HG03571 (cell line): ENCODE measurements around the gene CCDC85C.

ENCODE experiments used
- ATAC-seq: cut with Tn5 transposase; IDR thresholded peaks from one replicate; pipeline ENCODE4 v1.9.1; 2021; ENCODE audit not compliant: unreplicated experiment

CCDC85C gene

DNA sequence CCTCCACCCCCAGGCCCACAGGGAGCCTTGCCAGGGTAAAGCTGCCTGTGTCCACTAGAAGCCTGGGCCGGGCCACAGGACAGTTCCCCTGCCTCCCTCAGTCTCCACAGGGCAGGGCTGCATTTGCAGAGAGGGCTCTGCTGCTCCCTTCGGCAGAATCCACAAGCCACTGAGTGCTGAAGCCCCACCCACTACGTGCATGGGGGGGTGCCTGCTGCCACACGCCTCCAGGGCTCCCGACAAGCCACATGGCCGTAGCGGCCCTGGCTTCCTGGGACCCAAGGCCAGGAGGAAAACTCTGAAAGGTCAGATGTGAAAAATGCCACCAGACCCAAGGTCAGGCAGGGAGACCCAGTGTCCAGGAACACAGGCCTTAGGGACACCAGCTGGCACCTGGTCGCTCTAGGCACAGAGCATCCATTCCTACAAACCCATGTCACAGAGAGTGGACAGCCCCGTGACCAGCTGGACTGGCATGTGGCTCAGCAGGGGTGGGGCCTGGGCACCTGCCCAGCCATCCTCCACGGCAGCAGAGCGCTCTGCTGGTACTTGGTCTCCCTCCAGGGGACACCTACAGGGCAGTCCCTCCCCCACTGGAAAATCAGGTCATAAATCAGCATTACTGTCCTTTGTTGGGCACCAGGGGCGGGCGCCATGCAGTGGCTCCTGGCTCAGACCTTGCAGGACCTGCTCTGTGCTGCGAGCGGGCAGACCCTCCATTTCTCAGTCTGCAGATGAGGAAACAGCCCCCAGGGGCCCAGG lies 42.9 kb downstream of the CCDC85C start:
- no peak for ATAC-seq

DNA sequence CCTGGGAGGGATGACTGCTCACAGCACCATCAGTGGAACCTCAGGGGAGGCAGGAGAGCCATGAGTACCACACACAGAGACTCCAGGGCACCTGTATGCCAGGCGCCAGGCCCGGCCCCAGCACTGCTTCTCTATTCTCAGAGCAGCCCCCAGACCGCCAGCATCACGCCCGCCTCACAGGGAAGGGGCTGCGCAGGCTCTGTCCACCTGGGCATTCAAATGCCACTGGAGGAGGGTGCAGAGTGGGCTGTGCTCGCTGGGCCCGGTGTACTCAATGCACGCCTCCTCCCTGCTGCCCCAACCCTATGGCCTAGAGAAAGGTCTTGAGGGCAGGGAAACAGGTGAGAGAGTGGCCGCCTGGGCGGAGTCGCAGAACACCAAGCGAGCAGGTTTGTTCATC lies 43.6 kb downstream of the CCDC85C start:
- no peak for ATAC-seq

DNA sequence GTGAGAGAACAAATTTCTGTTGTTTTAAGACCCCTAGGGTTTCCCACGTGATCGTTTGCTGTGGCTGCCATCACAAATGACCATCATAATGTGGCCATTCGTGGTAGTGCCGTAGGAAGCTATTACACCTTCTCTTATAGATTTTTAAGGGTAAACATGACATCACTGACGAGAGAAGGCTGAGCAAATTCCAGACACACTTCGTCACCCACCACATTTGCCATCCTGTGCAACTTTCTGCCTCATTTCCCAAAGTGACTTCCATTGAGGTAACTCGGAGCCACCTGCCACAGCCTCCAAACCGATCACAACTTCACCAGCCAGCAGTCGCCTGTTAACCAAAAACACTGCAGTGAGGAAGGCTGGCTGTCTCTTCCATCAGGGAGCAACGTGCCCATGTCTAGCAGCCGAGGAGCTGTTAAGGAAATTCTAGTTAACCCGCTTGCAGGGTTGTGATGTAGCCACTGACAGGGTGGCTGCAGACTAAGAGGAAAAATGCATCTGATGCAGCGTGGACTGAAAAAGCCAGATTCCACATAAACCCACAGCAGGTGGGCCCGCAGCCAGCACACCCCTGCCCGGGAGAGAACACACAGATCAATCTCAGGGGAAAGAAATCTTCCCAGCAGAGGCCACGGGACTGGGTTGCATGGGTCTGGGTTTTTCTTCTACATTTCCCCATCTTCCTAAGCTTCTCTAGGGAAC lies 44.6 kb downstream of the CCDC85C start:
- no peak for ATAC-seq

DNA sequence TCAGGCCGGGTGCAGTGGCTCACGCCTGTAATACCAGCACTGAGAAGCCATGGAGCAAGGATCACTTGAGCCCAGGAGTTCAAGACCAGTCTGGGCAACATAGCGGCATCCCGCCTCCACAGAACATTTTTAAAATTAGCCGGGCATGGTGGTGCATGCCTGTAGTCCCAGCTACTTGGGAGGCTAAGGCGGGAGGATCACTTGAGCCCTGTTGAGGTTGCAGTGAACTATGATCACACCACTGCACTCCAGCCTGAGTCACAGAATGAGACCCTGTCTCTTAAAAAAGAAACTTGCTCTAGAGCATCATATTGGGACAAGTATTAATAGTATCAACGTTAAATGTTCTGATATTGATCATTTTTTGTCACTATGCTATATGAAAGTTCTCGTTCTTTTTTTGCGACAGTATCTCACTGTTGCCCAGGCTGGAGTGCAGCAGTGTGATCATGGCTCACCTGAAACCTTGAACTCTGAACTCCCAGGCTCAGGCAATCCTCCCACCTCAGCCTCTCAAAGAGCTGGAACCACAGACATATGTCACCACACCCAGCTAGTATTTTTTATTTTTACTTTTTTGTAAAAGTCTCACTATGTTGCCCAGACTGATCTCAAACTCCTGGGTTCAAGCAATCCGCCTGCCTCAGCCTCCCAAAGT lies 47.7 kb downstream of the CCDC85C start:
- ATAC-seq = no peak

- no peak for ATAC-seq
Measured at GRCh38 chr14:99554757-99555531, 49.1 kb downstream of the CCDC85C start.

- no peak for ATAC-seq
Measured at GRCh38 chr14:99554184-99554583, 49.8 kb downstream of the CCDC85C start.

DNA sequence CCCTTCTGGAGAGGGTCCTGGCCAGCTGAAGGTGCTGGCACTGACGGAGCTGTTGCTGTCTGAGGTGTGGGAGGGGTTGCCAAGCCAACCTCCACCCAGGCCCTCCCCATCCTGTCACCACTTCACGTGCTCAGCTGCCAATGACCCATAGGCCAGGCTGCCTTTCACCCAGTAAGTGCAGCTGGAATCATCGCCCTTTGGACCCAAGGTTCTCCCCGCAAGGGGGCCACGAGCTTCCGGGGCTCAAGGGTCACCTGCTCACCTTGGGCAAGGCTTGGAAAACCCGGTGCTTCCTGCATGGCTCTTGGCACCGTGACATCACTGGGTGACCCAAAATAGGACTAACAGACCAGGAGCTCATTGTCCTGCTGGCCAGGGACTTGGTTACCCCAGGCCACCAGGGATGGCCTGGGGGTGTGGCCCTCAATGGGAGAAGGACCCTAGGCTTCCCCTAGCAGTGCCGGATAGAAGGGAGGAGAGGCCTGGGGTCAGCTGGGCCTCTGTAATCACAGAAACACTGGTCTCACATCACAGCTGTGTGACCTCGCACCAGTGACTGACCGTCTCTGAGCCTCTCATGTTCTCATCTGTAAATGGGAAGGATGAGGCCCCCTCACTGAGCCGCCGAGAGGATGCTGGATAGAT lies 51.3 kb downstream of the CCDC85C start:
- no peak for ATAC-seq

GRCh38 chr14:99552021-99552553 lies 51.9 kb downstream of the CCDC85C start:
- ATAC-seq = no peak

- ATAC-seq = no peak
Measured at GRCh38 chr14:99551034-99551922, 52.7 kb downstream of the CCDC85C start.

GRCh38 chr14:99550387-99550992 lies 53.5 kb downstream of the CCDC85C start:
- no peak for ATAC-seq

DNA sequence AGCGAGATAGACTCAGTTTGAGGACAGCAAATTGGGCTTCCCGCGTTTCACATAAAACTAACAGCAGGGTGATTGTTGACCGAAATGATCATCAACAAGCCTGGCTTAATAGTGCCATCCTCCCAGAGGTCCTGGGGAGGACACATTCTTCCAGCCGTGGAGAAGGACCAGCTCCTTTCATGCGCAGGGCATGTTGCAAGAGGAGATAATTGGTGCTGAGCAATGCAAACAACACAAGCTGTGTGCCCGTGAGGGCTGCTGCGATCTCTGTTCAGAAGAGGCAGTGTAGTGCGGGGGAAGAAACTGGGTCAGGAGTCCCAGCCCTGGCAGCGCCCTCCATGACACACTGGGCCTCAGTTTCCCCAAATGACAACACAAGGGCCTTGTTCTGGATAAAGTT lies 54.3 kb downstream of the CCDC85C start:
- no peak for ATAC-seq

- no peak for ATAC-seq
Measured at GRCh38 chr14:99548871-99549515, 55.0 kb downstream of the CCDC85C start.

GRCh38 chr14:99548255-99548654 lies 55.8 kb downstream of the CCDC85C start:
- no peak for ATAC-seq

GRCh38 chr14:99546234-99546879 lies 57.6 kb downstream of the CCDC85C start:
- ATAC-seq = no peak

- ATAC-seq = no peak
Measured at GRCh38 chr14:99545586-99545985, 58.4 kb downstream of the CCDC85C start.

DNA sequence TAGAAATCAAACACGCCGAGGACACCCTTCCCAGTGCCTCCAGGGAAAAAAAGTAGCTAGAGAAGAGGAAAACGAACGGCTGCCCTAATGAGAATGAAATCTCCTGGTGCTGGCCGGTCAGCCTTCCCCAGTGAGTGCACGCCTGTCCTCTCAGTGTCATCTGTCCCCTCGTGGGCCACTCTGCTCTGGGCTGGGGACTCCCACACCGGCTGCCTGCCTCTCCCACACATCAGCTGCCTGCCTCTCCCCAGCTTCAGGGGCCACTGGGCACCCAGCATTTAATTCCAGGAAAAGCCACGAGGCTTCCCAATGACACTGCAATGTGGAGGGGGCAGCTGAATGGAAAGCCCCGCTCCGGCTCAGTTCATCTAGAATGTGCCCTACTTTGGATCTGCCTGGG lies 59.0 kb downstream of the CCDC85C start:
- ATAC-seq = no peak

DNA sequence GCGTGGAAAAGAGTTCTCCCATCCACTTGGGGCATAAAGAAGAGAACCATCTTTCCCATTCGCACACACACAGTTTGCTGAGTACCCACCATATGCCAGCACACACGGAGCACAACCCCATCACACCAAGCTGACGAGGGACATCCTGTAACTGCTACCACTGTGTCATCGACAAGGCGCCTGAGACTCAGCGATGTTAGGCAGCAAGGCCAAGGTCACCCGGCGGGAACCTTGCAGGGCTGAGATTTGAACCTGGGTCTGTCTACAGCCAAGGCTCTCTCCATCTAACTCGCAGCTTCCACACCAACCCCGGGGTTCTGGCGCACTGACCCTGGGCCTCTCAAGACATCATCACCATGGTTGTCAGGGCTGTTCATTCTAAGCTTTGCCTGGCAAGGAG lies 60.0 kb downstream of the CCDC85C start:
- no peak for ATAC-seq

- ATAC-seq = no peak
Measured at GRCh38 chr14:99543370-99543769, 60.6 kb downstream of the CCDC85C start.
